ENCODE measurements around the gene FDXACB1.
A peak's percentile ranks its signal among the peaks of the same experiment; 100 is the strongest.

FDXACB1 gene

GRCh38 chr11:111841370-111842053, 37.5 kb downstream of the FDXACB1 start:
- peak; percentile 75 for DNase-seq

- DNase-seq = no peak
Measured at GRCh38 chr11:111840143-111840542, 38.8 kb downstream of the FDXACB1 start.

GRCh38 chr11:111838054-111838453, 40.9 kb downstream of the FDXACB1 start:
- no peak for DNase-seq

DNA sequence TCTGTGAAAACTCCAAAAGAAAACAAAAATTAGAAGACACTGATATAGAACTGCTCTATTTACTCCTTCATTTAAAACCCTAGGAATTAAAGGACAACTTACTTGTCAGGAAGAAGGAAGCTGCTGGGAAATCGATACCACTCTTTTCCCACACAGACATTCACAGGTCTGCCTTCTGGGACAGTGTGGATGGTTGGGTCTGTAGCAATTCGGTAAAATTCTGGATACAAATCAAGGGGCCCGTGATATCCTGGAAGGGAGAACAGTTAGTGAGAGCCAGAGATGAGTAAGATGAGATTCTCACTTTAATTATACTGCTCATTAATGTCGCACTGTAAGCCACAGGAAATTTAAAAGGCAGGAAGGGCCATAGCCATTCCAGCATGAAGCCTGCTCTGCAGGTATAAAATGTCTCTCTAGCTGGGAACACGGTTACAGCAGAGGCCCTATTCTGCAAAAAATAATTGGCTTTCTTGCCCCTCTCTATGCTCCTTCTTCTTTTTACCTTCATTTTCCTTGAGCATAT, 41.5 kb downstream of the FDXACB1 start:
- no peak for DNase-seq

- no peak for DNase-seq
Measured at GRCh38 chr11:111836721-111837120, 42.2 kb downstream of the FDXACB1 start.

DNA sequence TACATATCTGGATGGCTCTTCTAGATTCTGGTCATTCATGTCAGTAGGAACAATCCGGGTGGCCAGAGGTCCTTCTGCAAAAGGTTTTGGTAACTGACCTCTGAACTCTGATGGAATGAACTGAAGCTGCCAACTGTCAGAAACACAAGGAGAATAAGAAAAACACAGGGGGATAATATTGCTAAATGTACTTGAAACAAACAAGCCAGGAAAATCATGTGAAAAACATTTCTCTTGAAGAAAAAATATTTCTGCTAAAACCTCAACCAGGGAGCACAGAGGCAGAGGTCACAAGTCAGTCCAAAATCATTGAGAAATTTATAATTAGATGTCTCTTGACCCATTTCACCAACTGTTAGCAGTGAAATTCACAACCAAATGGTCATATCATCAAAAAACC, 42.8 kb downstream of the FDXACB1 start:
- DNase-seq = no peak

- no peak for DNase-seq
Measured at GRCh38 chr11:111835665-111836064, 43.3 kb downstream of the FDXACB1 start.

DNA sequence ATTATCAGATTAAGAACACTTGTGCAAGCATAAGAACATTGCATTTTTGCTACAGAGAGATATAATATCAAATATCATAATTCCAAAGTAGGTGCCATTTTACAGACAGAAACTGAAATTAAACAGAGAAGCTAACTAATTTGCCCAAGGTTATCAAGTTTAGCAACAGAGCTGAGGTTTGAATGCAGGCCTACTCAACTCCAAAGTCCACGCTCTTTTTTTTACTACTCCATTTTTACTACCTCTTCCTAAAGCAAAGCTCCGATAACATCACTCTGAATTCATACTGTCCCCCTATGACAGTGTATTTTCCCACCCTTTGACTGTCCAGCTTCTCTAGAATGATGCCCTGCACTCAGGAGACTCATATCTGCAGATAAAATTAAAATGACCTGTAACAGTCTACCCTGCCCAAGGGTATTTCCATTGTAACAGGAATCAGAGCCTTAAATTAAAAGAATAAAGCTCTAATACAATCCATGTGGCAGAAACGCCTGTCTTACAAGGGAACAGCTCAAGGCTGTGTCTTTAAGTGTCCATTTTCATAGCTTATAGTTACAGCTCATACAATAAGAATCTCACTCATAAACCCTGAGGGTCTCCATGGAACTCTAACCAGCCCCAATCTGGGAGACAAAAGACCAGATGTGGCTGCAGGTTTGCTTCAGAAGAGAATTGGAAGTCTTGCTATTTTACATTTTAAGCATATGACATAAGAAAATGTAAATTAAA, 44.4 kb downstream of the FDXACB1 start:
- no peak for DNase-seq

DNA sequence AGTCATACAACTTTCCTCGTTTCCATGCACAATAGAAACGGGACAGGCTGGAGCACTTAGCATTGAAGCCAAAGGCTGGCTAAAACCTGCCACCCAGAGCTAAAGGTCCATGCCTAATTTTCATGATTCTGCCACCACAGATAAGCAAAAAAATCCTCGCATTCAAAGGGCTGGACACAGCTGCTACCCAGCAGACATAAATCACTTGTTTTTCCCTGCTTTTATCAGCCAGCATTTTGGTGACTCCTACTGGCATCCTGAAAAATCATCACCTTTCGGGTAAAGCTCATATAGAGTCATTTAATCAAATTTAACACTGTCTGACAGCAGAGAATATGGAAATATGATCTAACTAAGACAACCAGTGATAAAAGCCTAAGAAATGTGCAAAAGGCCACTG, 45.4 kb downstream of the FDXACB1 start:
- no peak for DNase-seq

DNA sequence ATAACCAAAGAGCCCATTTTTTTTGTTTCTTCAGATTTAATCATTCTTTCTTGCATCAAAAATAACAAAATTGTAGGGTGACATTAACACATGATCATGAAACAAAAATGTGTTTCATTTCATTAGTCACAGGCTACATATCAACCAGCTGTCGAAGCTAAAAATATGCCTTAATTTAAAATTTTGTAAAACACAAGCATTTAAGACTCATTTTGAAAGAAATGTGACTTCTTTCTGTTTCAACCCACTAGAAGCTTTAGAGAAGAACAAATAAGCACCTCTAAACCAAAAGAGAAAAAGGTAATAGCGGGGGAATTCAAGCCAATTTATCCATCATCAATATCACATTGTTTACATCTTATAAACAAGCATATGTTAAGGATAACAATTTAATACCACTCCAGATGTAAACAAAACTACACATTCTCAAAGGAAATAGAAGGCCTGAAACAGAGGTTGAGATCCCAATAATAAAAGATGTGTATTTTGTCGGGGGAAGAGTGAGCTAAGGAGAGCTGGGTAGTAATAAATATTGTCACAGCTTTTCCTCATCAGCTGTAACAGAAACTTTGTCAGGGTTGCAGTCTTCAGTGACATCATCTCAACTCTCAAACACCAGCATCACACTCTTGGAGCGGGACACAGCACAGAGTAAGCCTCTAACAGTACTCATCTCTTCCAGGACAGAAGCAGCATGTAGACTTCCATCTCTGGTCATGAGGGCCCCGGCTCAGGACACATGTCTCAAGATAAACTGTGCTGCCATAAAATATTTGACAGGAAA, 49.6 kb downstream of the FDXACB1 start:
- DNase-seq = no peak

DNA sequence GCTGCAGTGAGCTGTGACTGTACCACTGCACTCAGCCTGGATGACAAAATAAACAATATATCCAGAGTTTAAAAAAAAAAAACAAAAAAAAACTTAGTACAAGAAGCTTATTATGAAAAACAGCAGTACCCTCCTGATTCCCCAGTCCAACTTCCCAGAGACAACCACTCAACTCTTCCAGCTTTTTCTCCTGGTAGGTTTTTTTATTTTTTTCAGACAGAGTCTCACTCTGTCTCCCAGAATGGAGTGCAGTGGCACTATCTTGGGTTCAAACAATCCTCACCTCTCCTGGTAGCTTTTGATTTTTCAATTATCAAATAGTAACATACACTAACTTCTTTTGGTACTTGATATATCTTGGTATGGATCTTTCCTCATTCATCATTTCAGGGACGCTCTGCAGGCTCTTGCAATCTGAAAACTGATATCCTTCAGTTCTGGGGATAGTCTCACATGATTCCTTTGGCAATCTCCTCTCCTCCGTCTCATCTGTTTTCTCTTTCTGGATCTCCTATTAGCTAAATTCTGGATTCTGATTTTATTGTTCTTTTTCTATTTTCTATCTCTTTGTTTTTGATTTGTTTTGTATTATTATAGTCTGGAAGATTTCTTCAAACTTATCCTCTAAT, 52.5 kb downstream of the FDXACB1 start:
- DNase-seq = no peak

Measured in kidney glomerular epithelial cell (primary cell).